ENCODE measurements around the gene IGSF21.

Gene IGSF21

DNA sequence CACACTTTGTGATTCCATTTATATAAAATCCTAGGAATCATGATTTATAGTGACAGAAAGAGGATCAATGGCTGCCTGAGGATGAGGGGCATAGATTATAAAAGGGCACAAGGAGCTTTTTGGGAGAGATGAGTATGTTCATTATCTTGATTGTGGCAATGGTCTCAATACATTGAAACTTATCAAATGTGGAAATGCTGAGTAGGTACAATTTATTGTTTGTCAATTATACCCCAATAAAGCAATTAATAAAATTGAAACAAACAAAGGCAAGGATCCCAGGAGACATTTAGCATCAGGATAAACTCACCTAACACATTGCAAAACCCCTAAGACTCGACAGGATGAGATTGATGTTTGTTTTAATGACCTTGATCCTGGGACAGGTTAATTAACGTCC is 220.1 kb downstream of the IGSF21 start:
- Histone ChIP-seq H3K27me3 (ENCODE audit: insufficient read depth, poor library complexity, severe bottlenecking) (no peaks in the 10 kb centered on the region), H3K4me3 (replicated peaks; ENCODE audit: insufficient read depth, low read length) (no peak overlapping the region), H3K27ac (replicated peaks) (no peak overlapping the region)
- no peak for DNase-seq (ENCODE audit: low read depth in 1 of 2, low spot score in 1 of 2)
- no peak for TF ChIP-seq SPI1 (IDR thresholded peaks at IDR 0.05; ENCODE audit: borderline replicate concordance, low read depth)
- TF ChIP-seq POLR2AphosphoS5 (IDR thresholded peaks at IDR 0.05; ENCODE audit: low read depth): no peak
- no peak for TF ChIP-seq REST (IDR thresholded peaks at IDR 0.05; ENCODE audit: insufficient replicate concordance, low read depth)
- TF ChIP-seq CTCF (IDR thresholded peaks at IDR 0.05; ENCODE audit: insufficient read depth, low read length): no peak
- no peak for TF ChIP-seq GABPA (IDR thresholded peaks at IDR 0.05; ENCODE audit: low read depth)

- no peak for DNase-seq (ENCODE audit: low read depth in 1 of 2, low spot score in 1 of 2)
- TF ChIP-seq GABPA (IDR thresholded peaks at IDR 0.05; ENCODE audit: low read depth) (no peak), POLR2AphosphoS5 (IDR thresholded peaks at IDR 0.05; ENCODE audit: low read depth) (no peak), CTCF (IDR thresholded peaks at IDR 0.05; ENCODE audit: insufficient read depth, low read length) (no peak), SPI1 (IDR thresholded peaks at IDR 0.05; ENCODE audit: borderline replicate concordance, low read depth) (no peak), REST (IDR thresholded peaks at IDR 0.05; ENCODE audit: insufficient replicate concordance, low read depth) (no peak)
- Histone ChIP-seq H3K27ac (replicated peaks) (no peak overlapping the region), H3K27me3 (ENCODE audit: insufficient read depth, poor library complexity, severe bottlenecking) (no peaks in the 10 kb centered on the region), H3K4me3 (replicated peaks; ENCODE audit: insufficient read depth, low read length) (no peak overlapping the region)
Measured at GRCh38 chr1:18328803-18329202, 221.2 kb downstream of the IGSF21 start.

DNA sequence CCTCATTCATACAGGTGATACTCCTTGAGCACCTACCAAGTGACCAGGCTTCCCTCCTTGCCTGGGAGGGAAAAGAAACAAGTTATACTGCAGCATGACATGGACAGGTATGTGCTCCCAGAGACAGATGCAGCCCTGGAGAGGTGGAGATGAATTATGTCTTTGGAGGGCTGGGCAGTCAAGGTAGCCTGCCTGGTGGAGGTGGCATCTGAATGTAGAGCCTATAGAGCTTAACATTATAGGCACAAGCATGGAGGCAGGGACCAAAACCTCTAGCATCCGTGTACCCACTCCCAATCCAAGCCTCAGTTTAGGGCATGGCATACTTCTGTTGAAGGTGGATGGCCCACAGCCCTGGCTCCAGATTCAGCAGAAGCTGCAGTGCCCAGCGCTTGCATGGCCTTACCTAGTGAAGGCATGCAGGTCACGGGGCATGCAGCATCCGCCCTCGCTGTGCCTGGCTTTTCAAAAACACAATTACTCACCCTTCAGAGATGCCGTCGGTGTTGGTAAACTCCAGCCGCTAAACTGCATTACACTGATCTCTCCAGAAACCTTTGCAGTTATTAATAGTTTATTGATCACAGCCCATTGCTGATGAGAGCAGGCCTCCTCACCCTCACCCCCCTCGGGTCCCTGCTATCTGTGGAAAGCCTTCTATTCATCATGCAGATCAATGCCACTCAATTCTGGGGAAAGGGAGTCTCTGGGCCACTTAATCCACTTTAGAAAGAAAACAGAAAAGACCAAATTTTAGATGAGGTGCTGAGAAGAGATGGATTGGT is 222.1 kb downstream of the IGSF21 start:
- H3K27ac ChIP-seq (replicated peaks): no peak overlapping the region
- H3K4me3 ChIP-seq (replicated peaks; ENCODE audit: insufficient read depth, low read length): no peak overlapping the region
- no peak for DNase-seq (ENCODE audit: low read depth in 1 of 2, low spot score in 1 of 2)

More for the DNA sequence above, 222.1 kb downstream of the IGSF21 start:
- H3K27me3 ChIP-seq (ENCODE audit: insufficient read depth, poor library complexity, severe bottlenecking): no peaks in the 10 kb centered on the region
- TF ChIP-seq SPI1 (IDR thresholded peaks at IDR 0.05; ENCODE audit: borderline replicate concordance, low read depth): no peak
- no peak for TF ChIP-seq GABPA (IDR thresholded peaks at IDR 0.05; ENCODE audit: low read depth)
- TF ChIP-seq POLR2AphosphoS5 (IDR thresholded peaks at IDR 0.05; ENCODE audit: low read depth): no peak
- TF ChIP-seq CTCF (IDR thresholded peaks at IDR 0.05; ENCODE audit: insufficient read depth, low read length): no peak
- TF ChIP-seq REST (IDR thresholded peaks at IDR 0.05; ENCODE audit: insufficient replicate concordance, low read depth): no peak
